Keratinocyte (primary cell): ENCODE measurements around the gene SCFD2. TPM values are rescaled to one million over a fixed set of nuclear protein-coding genes. Genes with fewer than 3 reads are reported as not detected.

Experiments used
- DNase-seq: peaks from one replicate; pipeline ENCODE4 v3.0.0-alpha.2; 2011; ENCODE audit warnings: low read depth, missing footprints, low spot score
- FAIRE-seq: peaks from 2 replicates; lab custom pipeline; 2011; peaks lifted over from hg19 to GRCh38; lab: Jason Lieb, UNC
- H2AFZ ChIP-seq: 2 replicates; pipeline ENCODE4 v1.6.0; 2012; ENCODE audit warnings: low read length, control low read depth, inconsistent platforms; ENCODE audit not compliant: control insufficient read depth
- H3K27ac ChIP-seq: 2 replicates; pipeline ENCODE4 v1.5.1; 2011; ENCODE audit warnings: low read length; ENCODE audit not compliant: control insufficient read depth, insufficient read depth
- H3K27me3 ChIP-seq: 3 replicates; pipeline ENCODE4 v1.6.0; 2011; ENCODE audit warnings: low read length; ENCODE audit not compliant: control insufficient read depth, insufficient read depth; ENCODE audit errors: extremely low read depth
- H3K36me3 ChIP-seq, 2 experiments: 2 replicates in 1 of 2; 3 replicates in 1 of 2; pipeline ENCODE4 v1.5.1; 2011; ENCODE audit warnings: low read length in 2 of 2, mild to moderate bottlenecking in 1 of 2; ENCODE audit not compliant: control insufficient read depth in 2 of 2, insufficient read depth in 2 of 2; ENCODE audit errors: extremely low read depth in 1 of 2
- H3K4me1 ChIP-seq: 3 replicates; pipeline ENCODE4 v1.5.1; 2011; ENCODE audit warnings: low read length; ENCODE audit not compliant: control insufficient read depth, insufficient read depth; ENCODE audit errors: extremely low read depth
- H3K4me2 ChIP-seq: 3 replicates; pipeline ENCODE4 v1.6.0; 2011; ENCODE audit warnings: low read depth, low read length; ENCODE audit not compliant: control insufficient read depth, insufficient read depth; ENCODE audit errors: extremely low read depth
- H3K4me3 ChIP-seq, 3 experiments: fragments of 200-600 bp in 1 of 3; sonication (generic) in 1 of 3; 2 replicates in 2 of 3; 3 replicates in 1 of 3; pipeline ENCODE4 v1.5.1; 2011 to 2016; ENCODE audit warnings: low read length in 3 of 3, mild to moderate bottlenecking in 3 of 3, control low read depth in 2 of 3, inconsistent platforms in 1 of 3, low read depth in 1 of 3, mixed read lengths in 1 of 3, mixed run types in 1 of 3, moderate library complexity in 1 of 3; ENCODE audit not compliant: control insufficient read depth in 2 of 3, insufficient read depth in 2 of 3; ENCODE audit errors: extremely low read depth in 1 of 3
- H3K79me2 ChIP-seq: 2 replicates; pipeline ENCODE4 v1.6.0; 2012; ENCODE audit warnings: low read length; ENCODE audit not compliant: control insufficient read depth, insufficient read depth
- H3K9ac ChIP-seq: 3 replicates; pipeline ENCODE4 v1.6.0; 2011; ENCODE audit warnings: low read length; ENCODE audit not compliant: control insufficient read depth, insufficient read depth; ENCODE audit errors: extremely low read depth
- H3K9me1 ChIP-seq: 3 replicates; pipeline ENCODE4 v1.6.0; 2011; ENCODE audit warnings: low read length; ENCODE audit not compliant: control insufficient read depth, insufficient read depth; ENCODE audit errors: extremely low read depth
- H3K9me3 ChIP-seq: 2 replicates; pipeline ENCODE4 v1.5.1; 2012; ENCODE audit warnings: low read depth, low read length; ENCODE audit not compliant: control insufficient read depth
- H4K20me1 ChIP-seq: 3 replicates; pipeline ENCODE4 v1.6.0; 2011; ENCODE audit warnings: low read length; ENCODE audit not compliant: control insufficient read depth, insufficient read depth; ENCODE audit errors: extremely low read depth
- CTCF ChIP-seq, 3 experiments: IDR thresholded peaks in 1 of 3; conservative IDR thresholded peaks in 1 of 3; optimal IDR thresholded peaks in 1 of 3; 2 replicates in 2 of 3; 3 replicates in 1 of 3; pipeline versions ENCODE3 to v1.5.1; 2011; ENCODE audit warnings: low read length in 3 of 3, mild to moderate bottlenecking in 3 of 3, moderate library complexity in 2 of 3, control low read depth in 1 of 3, inconsistent platforms in 1 of 3; ENCODE audit not compliant: insufficient read depth in 2 of 3; ENCODE audit errors: extremely low read depth in 1 of 3
- EZH2 ChIP-seq: IDR thresholded peaks from one replicate; pipeline ENCODE4 v1.6.1; 2012; ENCODE audit warnings: inconsistent platforms, mild to moderate bottlenecking, low read length, moderate library complexity
- dilution Hi-C: fragments of 300-500 bp; cut with MboI; formaldehyde crosslinking; loops from one replicate; pipeline ENCODE4 v1.7.0; 2020; ENCODE audit warnings: low sequenced_read_pairs; ENCODE audit not compliant: extremely low pct_ligation_motif_present
- polyA plus RNA-seq, 5 experiments: library from polyadenylated mRNA; depleted of rRNA in 3 of 5; stranded (reverse) in 3 of 5; stranded (forward) in 1 of 5; unstranded in 1 of 5; fragments of >200 nt; gene quantifications; 1 replicate in 1 of 5; 2 replicates in 3 of 5; 3 replicates in 1 of 5; pipeline versions ENCODE4 v1.2.1 to v1.2.3, GENCODE V29; 2011 to 2012; ENCODE audit warnings: missing spikeins in 2 of 5, low read depth in 1 of 5, low replicate concordance in 1 of 5

Gene SCFD2
- polyA plus RNA-seq, 1 donor (not counting 4 experiments of a cell fraction or from before 2014, with no cell fraction given) = 13.9 TPM

GRCh38 chr4:53233114-53233795, 132.6 kb downstream of the SCFD2 start:
- H3K9me1 ChIP-seq = no peaks in the 10 kb centered on the region
- H3K4me1 ChIP-seq = peaks cover 12% of the 10 kb centered on the region
- TF ChIP-seq CTCF (optimal IDR thresholded peaks at IDR 0.05 in 1 of 3, IDR thresholded peaks at IDR 0.05 in 1 of 3, conservative IDR thresholded peaks at IDR 0.05 in 1 of 3; ENCODE audit: extremely low read depth in 1 of 3, insufficient read depth in 2 of 3, low read length in 3 of 3) (no peak), EZH2 (no peak)
- H3K9me3 ChIP-seq = no peaks in the 10 kb centered on the region
- H3K4me3 ChIP-seq = no peak overlapping the region
- no peaks in the 10 kb centered on the region for H4K20me1 ChIP-seq
- dilution Hi-C loops = no loop called here
- FAIRE-seq (no peak), DNase-seq (no peak)
- no peak overlapping the region for H2AFZ ChIP-seq
- no peak overlapping the region for H3K4me2 ChIP-seq
- H3K27ac ChIP-seq = no peak overlapping the region
- H3K27me3 ChIP-seq = no peaks in the 10 kb centered on the region
- H3K9ac ChIP-seq = no peak overlapping the region
- no peaks in the 10 kb centered on the region for H3K79me2 ChIP-seq
- no peaks in the 10 kb centered on the region for H3K36me3 ChIP-seq

- no peak for DNase-seq
- H3K4me3 ChIP-seq = no peak overlapping the region
- no peak for FAIRE-seq
- no peaks in the 10 kb centered on the region for H3K79me2 ChIP-seq
- H3K27me3 ChIP-seq = no peaks in the 10 kb centered on the region
- no peak overlapping the region for H3K4me2 ChIP-seq
- H3K36me3 ChIP-seq = no peaks in the 10 kb centered on the region
- H2AFZ ChIP-seq = no peak overlapping the region
- no peak for TF ChIP-seq CTCF (optimal IDR thresholded peaks at IDR 0.05 in 1 of 3, IDR thresholded peaks at IDR 0.05 in 1 of 3, conservative IDR thresholded peaks at IDR 0.05 in 1 of 3; ENCODE audit: extremely low read depth in 1 of 3, insufficient read depth in 2 of 3, low read length in 3 of 3)
- TF ChIP-seq EZH2 = no peak
- H3K9me1 ChIP-seq = no peaks in the 10 kb centered on the region
- H3K27ac ChIP-seq = no peak overlapping the region
- H4K20me1 ChIP-seq = no peaks in the 10 kb centered on the region
- dilution Hi-C loops = no loop called here
- H3K9me3 ChIP-seq = no peaks in the 10 kb centered on the region
- H3K9ac ChIP-seq = no peak overlapping the region
- H3K4me1 ChIP-seq = peaks cover 12% of the 10 kb centered on the region
These were observed 133.5 kb downstream of the SCFD2 start for GRCh38 chr4:53232371-53232770.
